ENCODE data around the gene PNMA8C.

DNA sequence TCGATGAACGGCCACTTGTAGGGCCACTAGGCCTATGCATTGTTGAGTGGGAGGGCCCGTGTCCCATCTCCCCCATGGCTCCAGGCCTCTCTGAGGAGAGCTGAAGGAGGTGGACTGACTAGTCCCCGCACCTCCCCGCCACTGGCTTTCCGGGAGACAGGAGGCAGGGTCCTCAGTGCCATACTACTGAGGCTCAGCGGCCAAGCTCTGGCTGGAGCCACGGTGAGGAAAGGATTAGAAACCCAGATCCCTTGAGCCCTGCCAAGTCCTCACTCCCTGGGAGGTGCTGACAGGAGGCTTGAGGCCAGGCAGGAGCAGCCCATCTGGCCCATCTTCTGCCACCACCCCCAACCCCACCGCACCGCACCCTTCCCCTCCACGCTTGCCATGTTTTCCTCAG, 44.3 kb downstream of the PNMA8C start:
- TF ChIP-seq, protein P1, sequence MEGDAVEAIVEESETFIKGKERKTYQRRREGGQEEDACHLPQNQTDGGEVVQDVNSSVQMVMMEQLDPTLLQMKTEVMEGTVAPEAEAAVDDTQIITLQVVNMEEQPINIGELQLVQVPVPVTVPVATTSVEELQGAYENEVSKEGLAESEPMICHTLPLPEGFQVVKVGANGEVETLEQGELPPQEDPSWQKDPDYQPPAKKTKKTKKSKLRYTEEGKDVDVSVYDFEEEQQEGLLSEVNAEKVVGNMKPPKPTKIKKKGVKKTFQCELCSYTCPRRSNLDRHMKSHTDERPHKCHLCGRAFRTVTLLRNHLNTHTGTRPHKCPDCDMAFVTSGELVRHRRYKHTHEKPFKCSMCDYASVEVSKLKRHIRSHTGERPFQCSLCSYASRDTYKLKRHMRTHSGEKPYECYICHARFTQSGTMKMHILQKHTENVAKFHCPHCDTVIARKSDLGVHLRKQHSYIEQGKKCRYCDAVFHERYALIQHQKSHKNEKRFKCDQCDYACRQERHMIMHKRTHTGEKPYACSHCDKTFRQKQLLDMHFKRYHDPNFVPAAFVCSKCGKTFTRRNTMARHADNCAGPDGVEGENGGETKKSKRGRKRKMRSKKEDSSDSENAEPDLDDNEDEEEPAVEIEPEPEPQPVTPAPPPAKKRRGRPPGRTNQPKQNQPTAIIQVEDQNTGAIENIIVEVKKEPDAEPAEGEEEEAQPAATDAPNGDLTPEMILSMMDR (conservative IDR thresholded peaks at IDR 0.05; ENCODE audit: low read depth in 2 of 2), result no peak
- no peak for TF ChIP-seq REST (IDR thresholded peaks at IDR 0.05; ENCODE audit: unreplicated experiment)
- no peak for TF ChIP-seq STAT1 (IDR thresholded peaks at IDR 0.05; ENCODE audit: unreplicated experiment)
- TF ChIP-seq, protein P2, sequence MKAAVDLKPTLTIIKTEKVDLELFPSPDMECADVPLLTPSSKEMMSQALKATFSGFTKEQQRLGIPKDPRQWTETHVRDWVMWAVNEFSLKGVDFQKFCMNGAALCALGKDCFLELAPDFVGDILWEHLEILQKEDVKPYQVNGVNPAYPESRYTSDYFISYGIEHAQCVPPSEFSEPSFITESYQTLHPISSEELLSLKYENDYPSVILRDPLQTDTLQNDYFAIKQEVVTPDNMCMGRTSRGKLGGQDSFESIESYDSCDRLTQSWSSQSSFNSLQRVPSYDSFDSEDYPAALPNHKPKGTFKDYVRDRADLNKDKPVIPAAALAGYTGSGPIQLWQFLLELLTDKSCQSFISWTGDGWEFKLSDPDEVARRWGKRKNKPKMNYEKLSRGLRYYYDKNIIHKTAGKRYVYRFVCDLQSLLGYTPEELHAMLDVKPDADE (IDR thresholded peaks at IDR 0.05), result no peak
- no peak for TF ChIP-seq CREB1 (CRISPR knock-in tag; IDR thresholded peaks at IDR 0.05; ENCODE audit: low read depth)
- no peak for TF ChIP-seq EZH2 (IDR thresholded peaks at IDR 0.05; ENCODE audit: low read depth, unreplicated experiment)
- TF ChIP-seq EZH2phosphoT487 (IDR thresholded peaks at IDR 0.05; ENCODE audit: unreplicated experiment), result no peak
- TF ChIP-seq POLR2AphosphoS5 (IDR thresholded peaks at IDR 0.05; ENCODE audit: low read depth), result no peak
- no peak for TF ChIP-seq JUNB (IDR thresholded peaks at IDR 0.05; ENCODE audit: unreplicated experiment)
